ENCODE results near the gene RFX2.
A peak's percentile ranks its signal among the peaks of the same experiment; 100 is the strongest.

Gene RFX2

GRCh38 chr19:5997371-5997770 is 112.9 kb downstream of the RFX2 start:
- Histone ChIP-seq H3K27ac (no peak overlapping the region), H3K36me3 (replicated peaks) (no peaks in the 10 kb centered on the region), H3K27me3 (replicated peaks) (no peaks in the 10 kb centered on the region), H3K4me3 (ENCODE audit: low read depth, low read length) (no peak overlapping the region)
- DNase-seq: no peak
- in situ Hi-C loops (cut with HindIII; ENCODE audit: low pct_ligation_motif_present, low sequenced_read_pairs): no loop called here
- TF ChIP-seq CTCF (IDR thresholded peaks at IDR 0.05; ENCODE audit: low read depth, low read length, missing control alignments): peak; percentile 41

DNA sequence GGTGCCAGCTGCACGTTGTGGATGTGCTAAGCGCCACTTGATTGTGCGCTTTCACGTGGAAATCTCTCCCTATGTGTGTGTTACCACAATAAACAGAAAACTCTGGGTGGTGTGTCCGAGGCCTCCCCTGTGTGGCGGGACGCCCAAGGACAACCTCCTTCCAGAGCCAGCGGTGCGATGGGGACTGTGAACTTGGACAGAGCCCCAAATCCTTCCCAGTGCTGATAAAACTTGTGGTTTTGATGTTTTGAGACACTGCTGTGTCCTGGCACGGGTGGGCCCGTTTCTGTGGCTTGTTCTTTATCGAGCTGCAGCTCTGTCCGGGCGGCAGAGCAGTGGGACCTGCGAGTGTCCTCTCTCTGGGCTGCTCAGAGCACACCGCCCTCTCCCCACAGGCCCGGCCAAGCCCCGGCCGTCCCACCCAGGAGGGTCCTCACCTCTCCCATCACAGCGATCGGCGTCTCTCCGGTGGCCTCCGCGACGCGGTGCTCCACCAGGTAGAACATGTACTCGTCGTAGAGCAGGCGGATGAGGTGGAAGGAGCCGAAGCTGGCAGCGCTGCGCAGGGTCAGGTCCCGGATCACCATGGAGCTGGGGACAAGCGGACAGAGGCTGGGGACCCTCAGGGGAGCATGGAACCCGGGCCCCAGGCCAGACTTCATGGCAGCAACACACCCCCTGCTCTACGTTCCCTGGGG is 113.5 kb downstream of the RFX2 start:
- TF ChIP-seq CTCF (IDR thresholded peaks at IDR 0.05; ENCODE audit: low read depth, low read length, missing control alignments): no peak
- in situ Hi-C loops (cut with HindIII; ENCODE audit: low pct_ligation_motif_present, low sequenced_read_pairs): no loop called here
- Histone ChIP-seq H3K4me3 (ENCODE audit: low read depth, low read length) (no peak overlapping the region), H3K27ac (no peak overlapping the region), H3K36me3 (replicated peaks) (no peaks in the 10 kb centered on the region), H3K27me3 (replicated peaks) (no peaks in the 10 kb centered on the region)
- DNase-seq: no peak

- H3K27me3 ChIP-seq (replicated peaks): no peaks in the 10 kb centered on the region
- in situ Hi-C loops (cut with HindIII; ENCODE audit: low pct_ligation_motif_present, low sequenced_read_pairs): no loop called here
- no peak for DNase-seq
- TF ChIP-seq CTCF (IDR thresholded peaks at IDR 0.05; ENCODE audit: low read depth, low read length, missing control alignments): no peak
- H3K27ac ChIP-seq: no peak overlapping the region
- H3K36me3 ChIP-seq (replicated peaks): no peaks in the 10 kb centered on the region
- no peak overlapping the region for H3K4me3 ChIP-seq (ENCODE audit: low read depth, low read length)
Observed at GRCh38 chr19:5996102-5996501, 114.2 kb downstream of the RFX2 start.

DNA sequence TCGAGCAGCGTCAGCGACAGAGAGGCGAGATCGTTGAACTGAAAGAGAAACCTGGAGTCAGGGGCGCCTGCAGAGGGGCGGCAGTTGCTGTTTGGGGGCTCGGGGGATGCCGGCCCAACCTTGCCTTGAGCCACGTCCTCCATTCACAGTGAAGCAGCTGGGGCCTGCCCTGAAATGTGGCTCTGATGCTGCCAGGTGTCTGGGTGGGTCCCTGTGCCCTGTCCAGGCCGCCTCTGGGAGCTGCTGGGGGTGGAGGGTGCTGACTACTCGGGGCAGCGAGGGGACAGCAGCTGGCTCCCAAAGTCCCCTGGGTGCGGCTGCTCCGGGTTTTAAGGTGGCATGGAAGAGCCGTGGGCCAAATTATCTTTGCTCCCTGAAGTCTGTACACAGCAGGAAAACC is 114.7 kb downstream of the RFX2 start:
- Histone ChIP-seq H3K27ac (no peak overlapping the region), H3K4me3 (ENCODE audit: low read depth, low read length) (no peak overlapping the region), H3K27me3 (replicated peaks) (no peaks in the 10 kb centered on the region), H3K36me3 (replicated peaks) (no peaks in the 10 kb centered on the region)
- no peak for DNase-seq
- in situ Hi-C loops (cut with HindIII; ENCODE audit: low pct_ligation_motif_present, low sequenced_read_pairs): no loop called here
- TF ChIP-seq CTCF (IDR thresholded peaks at IDR 0.05; ENCODE audit: low read depth, low read length, missing control alignments): no peak

DNA sequence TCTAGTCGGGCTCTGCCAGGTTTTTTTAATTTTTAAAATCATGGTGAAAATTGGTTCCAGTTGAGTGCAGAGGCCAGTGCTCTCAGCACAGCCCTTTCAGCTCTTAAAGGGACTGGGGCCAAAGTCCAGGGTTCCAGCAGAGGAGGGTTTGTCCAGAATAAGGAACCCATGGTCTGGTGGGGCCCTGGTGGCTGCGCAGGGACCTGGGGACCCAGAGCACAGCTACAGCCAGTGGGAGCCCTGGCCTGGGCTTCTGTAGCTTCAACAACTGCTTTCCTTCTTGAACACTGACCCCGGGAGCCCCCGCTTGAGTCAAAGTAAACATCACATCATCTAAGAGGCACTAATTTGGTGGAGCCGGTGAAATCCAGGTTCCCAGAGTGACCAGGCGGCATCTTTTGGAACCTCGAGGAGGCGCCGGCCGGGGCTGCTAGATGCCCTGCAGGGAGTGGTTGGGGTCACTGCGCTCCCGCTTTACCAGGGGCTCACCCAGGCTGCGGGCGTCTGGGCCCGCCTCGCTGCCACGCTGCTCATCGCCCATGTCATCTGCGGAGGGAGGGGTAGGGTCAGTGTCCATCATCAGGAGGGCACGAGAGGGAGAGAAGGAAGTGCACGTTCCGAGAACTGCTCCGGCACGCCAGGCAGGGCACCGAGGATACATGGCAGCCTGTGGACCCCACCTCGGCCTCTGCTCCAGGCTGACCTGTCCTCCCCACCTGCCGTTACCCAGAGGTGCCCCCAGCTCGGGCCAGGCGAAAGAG is 115.7 kb downstream of the RFX2 start:
- Histone ChIP-seq H3K27me3 (replicated peaks) (no peaks in the 10 kb centered on the region), H3K36me3 (replicated peaks) (no peaks in the 10 kb centered on the region), H3K27ac (no peak overlapping the region), H3K4me3 (ENCODE audit: low read depth, low read length) (no peak overlapping the region)
- DNase-seq: no peak
- no peak for TF ChIP-seq CTCF (IDR thresholded peaks at IDR 0.05; ENCODE audit: low read depth, low read length, missing control alignments)
- in situ Hi-C loops (cut with HindIII; ENCODE audit: low pct_ligation_motif_present, low sequenced_read_pairs): no loop called here
